Fibroblast of lung (primary cell): Measurements from ENCODE around the gene RPL36AL.

Experiments
- CTCF ChIP-seq, 2 donors: IDR thresholded peaks in 1 of 2; conservative IDR thresholded peaks in 1 of 2; 1 replicate in 1 of 2; 2 replicates in 1 of 2; pipeline ENCODE4 v1.5.1; 2011 to 2012; ENCODE audit warnings: low read length in 2 of 2, control low read depth in 1 of 2, inconsistent platforms in 1 of 2, low read depth in 1 of 2, mild to moderate bottlenecking in 1 of 2
- EZH2 ChIP-seq: IDR thresholded peaks from 2 replicates; pipeline ENCODE4 v1.5.1; 2012; ENCODE audit warnings: low read length, control low read depth, mild to moderate bottlenecking; ENCODE audit errors: missing control alignments

GRCh38 chr14:49581209-49582112 is 39.0 kb downstream of the RPL36AL start:
- TF ChIP-seq CTCF (conservative IDR thresholded peaks at IDR 0.05 in 1 of 2, IDR thresholded peaks at IDR 0.05 in 1 of 2; ENCODE audit: low read depth in 1 of 2, low read length in 2 of 2) (no peak), EZH2 (no peak)
